NCI-H748 (cell line): ENCODE data around the gene SPEF1.

ENCODE experiments used
- DNase-seq: peaks from one replicate; lab custom pipeline; 2025; ENCODE audit not compliant: unreplicated experiment; lab: John Stamatoyannopoulos, UW

SPEF1 gene

DNA sequence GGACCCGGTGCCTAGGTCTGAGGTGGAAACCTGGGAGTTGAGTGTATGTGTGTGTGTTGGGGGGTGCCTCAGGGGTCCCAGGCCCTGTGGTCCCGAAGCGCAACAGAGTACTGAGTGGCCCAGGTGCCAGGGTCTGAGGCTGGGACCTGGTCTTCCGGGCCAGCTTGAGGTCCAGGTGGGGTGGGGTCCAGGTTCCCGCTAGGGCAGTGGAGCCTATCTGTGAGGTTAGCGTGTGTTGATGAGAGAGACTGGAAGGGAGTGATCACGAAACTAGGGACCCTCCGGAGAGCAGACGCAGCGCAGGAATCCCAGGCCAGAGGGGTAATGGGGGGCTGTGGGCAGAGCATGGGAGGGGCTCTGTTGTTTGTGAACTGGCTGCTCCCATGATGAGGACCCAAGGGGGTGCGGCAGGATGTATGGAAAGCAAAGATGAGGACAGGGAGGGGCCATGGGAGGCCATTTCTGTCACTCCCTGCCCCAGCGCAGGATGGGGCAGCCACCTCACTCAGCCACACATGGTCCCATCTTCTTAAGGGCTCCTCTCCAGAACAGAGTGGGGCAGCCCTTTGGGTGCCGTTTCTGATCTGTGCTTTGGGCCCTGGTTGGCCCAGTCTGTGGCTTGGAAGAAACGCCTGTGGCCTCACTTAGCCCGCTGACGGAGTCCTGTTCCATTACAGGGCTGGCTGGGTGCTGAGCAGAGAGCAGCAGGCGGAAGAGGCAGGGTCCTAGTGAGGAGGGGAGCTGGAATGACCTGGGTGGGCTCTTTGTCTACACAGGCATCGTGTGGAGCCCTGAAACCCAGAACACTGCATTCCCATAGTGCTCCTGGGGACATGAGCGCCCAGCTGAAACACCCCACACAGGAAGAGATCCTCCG is 47.9 kb downstream of the SPEF1 start:
- no peak for DNase-seq

DNA sequence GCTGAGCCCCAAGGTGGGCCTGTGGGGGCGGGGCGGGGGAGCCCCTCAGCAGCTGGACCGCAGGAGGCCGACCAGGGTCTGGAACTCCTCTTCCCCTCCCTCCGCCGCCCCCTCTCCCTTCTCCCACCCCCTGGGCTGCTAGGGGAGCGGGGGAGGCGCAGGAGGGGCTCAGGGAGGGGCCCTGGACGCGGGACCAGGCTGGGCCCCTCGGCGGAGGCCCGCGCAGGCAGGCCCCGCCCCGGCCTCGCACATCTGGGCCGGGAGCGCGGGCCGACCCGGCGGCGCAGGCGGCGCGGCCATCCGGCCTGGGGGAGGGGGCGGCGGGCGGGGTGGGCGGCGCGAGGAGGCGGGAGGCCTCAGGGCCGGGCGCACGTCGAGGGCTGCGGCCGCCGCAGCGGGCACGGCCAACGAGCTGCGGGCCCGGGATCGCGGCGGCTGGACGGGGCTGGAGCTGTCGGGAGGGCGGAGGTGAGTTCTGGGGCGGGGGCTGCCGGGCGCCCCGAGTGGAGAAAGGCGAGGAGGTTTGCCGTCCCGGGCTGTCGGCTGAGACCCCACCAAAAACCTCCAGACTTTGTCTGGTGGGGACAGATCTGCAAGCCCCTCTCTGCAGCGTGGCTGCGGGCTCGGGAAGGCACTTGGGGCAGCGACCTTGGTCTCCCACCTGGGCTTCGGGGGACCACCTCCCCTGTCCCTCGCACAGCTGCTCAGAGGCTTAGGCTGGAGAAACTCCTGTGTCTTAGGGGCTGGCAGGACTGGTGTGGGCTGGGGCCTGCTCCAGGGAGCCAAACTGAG is 48.7 kb downstream of the SPEF1 start, which contains the start of gene HSPA12B:
TSS of gene HSPA12B (plus strand) at position 359 of the 792 bp plus-strand sequence. CDS start 5,990 bp downstream, outside the sequence.
- DNase-seq = no peak

DNA sequence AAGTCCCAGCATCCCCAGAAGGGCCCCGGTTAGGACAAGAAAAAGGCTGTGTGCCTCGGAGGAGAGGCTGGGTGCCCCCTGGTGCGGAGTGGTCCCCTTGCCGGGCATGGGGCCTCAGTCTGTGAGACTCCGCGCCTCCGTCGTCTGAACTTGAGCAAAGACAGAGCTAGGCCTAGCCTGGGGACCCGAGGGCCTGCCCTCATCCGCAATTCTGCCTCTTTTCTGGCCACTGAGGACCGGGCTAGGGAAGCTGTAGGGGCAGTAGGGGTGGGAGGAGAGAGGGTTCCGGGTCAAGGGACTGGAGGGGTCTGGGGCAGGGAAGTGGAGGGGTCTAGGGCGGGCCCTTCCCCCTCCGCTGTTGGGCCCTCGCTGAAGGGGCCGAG is 49.3 kb downstream of the SPEF1 start:
- no peak for DNase-seq

DNA sequence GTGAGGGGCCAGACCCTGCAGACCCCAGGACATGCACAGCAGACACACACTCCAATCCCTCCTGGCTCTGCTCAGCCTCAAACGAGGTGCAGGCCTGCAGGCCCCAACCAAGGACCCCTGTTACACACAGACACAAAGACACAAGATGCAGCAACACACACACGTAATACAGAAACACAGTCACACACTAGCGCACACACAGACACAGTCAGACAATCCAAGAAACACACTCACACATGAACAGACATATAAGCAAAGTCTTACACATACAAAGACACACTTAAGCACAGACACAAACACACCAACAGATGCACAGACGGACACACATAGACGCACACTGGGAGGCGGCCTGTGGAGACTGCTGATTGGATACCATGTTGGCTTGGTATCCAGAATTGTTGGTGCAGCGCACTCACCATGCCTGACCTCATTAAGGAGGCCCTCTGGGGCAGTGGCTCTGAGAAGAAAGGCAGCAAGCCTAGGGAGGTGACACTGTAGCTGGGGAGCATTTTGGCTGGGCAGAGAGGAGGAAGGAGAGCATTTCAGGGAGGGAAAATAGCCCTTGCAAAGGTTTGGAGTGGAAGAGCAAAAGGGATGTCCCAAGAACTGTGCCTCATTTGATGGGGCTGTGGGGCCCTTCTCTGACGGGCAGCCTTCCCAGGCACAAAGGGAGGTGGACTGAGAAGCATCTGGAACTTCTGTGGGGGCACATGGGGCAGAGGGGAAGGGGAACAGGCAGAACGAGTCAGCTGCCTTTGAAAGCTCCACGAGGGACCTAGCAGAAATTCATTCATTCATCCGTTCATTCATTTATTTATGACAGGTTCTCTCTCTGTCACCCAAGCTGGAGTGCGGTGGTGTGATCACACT is 50.2 kb downstream of the SPEF1 start:
- no peak for DNase-seq

DNA sequence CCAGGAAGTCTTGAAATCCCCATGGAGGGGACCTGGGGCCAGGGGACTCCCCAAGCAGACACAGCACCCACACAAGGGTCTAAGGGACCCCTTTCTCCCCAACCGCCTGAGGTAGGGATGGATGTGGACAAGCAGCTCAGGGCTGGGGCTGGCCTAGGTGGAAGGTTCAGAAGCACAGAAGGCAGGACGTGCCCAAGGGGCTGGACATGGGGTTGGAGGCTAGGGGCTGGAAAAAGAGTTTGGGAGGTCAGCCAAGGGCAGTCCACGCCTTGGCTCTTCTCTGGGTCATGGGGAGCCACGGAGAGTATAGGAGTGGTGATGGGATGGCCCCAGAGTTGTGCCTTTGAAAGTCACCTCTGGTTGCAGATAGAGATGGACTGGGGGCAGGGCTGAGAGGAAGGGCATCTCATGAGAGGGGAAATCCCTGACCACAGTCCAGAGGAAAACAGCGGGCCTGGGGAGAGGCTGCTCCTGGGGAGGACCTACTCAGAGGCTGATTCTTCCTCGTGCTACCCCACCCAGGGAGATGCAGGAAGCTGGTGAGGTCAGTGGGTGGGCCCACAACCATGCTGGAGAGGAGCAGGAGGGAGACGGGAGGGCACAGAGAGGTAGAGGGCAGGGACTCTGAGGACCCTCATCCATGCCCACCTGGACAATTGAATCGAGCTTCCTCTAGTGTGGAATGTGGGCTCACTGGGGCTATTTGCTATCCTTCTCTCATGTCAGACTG is 51.3 kb downstream of the SPEF1 start:
- DNase-seq = no peak

DNA sequence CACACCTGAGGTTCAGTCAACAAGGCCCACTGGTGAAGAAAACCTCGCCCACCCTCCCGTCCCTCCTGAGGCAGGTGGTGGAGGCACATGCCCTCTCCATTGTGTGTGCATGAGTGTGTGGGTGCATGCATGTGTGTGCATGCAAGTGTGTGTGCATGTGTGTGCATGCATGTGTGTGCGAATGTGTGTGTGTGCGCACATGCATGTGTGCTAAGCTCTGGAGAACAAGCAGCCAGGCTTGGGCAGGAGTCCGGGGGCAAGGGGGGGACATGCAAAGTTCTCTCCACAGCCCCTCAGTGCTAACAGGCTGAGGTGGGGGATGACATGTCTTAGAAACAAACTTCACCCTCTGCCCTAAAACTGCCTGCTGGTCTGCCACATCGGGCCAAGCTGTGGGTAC is 51.9 kb downstream of the SPEF1 start:
- no peak for DNase-seq

DNA sequence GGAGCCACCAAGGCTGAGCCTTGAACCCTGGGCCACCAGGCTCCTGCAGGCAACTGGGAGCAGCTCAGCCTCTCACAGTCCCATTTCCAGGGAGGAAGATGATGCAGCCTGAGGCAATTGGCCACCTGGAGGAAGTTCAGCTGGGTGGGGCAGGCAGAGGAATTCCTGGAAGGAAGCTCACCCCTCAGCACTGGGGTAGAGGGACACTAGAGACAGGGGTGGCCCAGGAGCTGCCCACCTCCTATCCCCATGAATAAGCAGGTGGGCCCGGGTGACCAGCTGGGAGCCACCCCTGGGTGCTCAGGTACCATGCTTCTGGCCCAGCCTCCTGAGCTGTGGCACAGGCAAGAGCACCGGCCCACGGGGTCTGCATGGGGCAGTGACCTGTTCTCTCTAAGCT is 52.4 kb downstream of the SPEF1 start:
- DNase-seq = no peak

DNA sequence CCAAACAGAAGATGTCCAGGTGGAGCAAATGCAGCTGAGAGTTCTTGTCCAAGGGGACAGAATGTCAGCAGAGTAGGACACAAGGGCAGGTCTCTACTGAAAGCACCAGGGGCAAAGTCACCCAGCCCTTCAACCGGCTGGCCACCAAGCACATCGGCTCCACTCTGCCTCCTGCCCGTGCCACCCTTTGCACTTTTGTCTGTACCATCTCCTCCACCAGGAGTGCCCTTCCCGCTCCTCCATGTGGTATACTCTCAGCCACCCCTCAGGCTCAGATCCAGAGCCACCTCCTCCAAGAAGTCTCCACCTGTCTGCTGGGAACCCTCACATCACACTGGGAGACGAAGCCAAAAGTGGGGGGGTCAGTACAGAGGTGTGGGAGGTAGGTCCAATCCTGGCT is 52.9 kb downstream of the SPEF1 start:
- no peak for DNase-seq
